ENCODE data around the gene KIAA1217. TPM values are rescaled to one million over a fixed set of nuclear protein-coding genes. Genes with fewer than 3 reads are reported as not detected.

Gene KIAA1217
- polyA plus RNA-seq, 1 of the 3 experiments (the other 2 are of a cell fraction) = 7.2 TPM

DNA sequence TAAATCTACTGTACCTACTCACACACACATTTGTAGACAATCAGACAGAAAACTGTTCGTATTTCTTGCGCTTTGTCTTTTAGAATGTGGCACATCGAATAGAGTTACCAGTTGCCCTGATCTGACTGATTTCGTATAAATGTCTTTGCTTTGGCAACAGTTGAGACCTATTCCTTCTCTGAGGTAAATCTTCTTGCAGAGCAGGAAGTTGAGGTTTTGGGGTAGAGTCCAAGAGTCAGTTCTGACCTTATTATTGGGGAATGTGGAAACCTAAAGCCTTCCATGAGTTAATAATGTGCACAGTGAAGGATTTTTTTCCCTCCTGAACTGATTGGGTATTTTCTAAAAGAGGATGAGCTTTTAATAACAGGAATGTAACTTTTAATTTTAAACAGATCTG, 135.3 kb downstream of the KIAA1217 start (continued):
- peak; percentile 81 for TF ChIP-seq MEF2A (IDR thresholded peaks at IDR 0.05; ENCODE audit: borderline replicate concordance, low read depth)
- TF ChIP-seq ELF1 (IDR thresholded peaks at IDR 0.05) = peak; percentile 51; the same call in 1 of the 2 replicates
- peak; percentile 98 for TF ChIP-seq NFIC (IDR thresholded peaks at IDR 0.05; ENCODE audit: borderline replicate concordance)
- TF ChIP-seq JUND (IDR thresholded peaks at IDR 0.05) = peak; percentile 91
- TF ChIP-seq EP300 (IDR thresholded peaks at IDR 0.05; ENCODE audit: borderline replicate concordance in 1 of 2, low read depth in 1 of 2, low read length in 1 of 2) = peak; percentile 37 to 93
- TF ChIP-seq SIN3A (IDR thresholded peaks at IDR 0.05; ENCODE audit: borderline replicate concordance, low read depth, low read length) = 0 out of 2 replicates have a peak, but pooled peaks have one; percentile 46
- no peak for TF ChIP-seq SMC3 (IDR thresholded peaks at IDR 0.05; ENCODE audit: low read depth, low read length)
- TF ChIP-seq, protein P1, sequence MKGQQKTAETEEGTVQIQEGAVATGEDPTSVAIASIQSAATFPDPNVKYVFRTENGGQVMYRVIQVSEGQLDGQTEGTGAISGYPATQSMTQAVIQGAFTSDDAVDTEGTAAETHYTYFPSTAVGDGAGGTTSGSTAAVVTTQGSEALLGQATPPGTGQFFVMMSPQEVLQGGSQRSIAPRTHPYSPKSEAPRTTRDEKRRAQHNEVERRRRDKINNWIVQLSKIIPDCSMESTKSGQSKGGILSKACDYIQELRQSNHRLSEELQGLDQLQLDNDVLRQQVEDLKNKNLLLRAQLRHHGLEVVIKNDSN (IDR thresholded peaks at IDR 0.05; ENCODE audit: borderline replicate concordance, low read depth) = no peak
- TF ChIP-seq, protein P2, sequence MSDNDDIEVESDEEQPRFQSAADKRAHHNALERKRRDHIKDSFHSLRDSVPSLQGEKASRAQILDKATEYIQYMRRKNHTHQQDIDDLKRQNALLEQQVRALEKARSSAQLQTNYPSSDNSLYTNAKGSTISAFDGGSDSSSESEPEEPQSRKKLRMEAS (IDR thresholded peaks at IDR 0.05; ENCODE audit: low read depth) = peak; percentile 24; the same call in 1 of the 2 replicates
- peak; percentile 51; the same call in 1 of the 2 replicates for TF ChIP-seq TAF1 (IDR thresholded peaks at IDR 0.05; ENCODE audit: borderline replicate concordance, low read depth, low read length)
- TF ChIP-seq, protein P3, sequence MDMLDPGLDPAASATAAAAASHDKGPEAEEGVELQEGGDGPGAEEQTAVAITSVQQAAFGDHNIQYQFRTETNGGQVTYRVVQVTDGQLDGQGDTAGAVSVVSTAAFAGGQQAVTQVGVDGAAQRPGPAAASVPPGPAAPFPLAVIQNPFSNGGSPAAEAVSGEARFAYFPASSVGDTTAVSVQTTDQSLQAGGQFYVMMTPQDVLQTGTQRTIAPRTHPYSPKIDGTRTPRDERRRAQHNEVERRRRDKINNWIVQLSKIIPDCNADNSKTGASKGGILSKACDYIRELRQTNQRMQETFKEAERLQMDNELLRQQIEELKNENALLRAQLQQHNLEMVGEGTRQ (IDR thresholded peaks at IDR 0.05; ENCODE audit: borderline replicate concordance, low read depth, low read length) = no peak
- no peak for TF ChIP-seq NRF1 (IDR thresholded peaks at IDR 0.05; ENCODE audit: low read depth, low read length)
- TF ChIP-seq, protein P4, sequence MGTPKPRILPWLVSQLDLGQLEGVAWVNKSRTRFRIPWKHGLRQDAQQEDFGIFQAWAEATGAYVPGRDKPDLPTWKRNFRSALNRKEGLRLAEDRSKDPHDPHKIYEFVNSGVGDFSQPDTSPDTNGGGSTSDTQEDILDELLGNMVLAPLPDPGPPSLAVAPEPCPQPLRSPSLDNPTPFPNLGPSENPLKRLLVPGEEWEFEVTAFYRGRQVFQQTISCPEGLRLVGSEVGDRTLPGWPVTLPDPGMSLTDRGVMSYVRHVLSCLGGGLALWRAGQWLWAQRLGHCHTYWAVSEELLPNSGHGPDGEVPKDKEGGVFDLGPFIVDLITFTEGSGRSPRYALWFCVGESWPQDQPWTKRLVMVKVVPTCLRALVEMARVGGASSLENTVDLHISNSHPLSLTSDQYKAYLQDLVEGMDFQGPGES (IDR thresholded peaks at IDR 0.05; ENCODE audit: low read depth, low read length) = no peak
- TF ChIP-seq, protein P5, sequence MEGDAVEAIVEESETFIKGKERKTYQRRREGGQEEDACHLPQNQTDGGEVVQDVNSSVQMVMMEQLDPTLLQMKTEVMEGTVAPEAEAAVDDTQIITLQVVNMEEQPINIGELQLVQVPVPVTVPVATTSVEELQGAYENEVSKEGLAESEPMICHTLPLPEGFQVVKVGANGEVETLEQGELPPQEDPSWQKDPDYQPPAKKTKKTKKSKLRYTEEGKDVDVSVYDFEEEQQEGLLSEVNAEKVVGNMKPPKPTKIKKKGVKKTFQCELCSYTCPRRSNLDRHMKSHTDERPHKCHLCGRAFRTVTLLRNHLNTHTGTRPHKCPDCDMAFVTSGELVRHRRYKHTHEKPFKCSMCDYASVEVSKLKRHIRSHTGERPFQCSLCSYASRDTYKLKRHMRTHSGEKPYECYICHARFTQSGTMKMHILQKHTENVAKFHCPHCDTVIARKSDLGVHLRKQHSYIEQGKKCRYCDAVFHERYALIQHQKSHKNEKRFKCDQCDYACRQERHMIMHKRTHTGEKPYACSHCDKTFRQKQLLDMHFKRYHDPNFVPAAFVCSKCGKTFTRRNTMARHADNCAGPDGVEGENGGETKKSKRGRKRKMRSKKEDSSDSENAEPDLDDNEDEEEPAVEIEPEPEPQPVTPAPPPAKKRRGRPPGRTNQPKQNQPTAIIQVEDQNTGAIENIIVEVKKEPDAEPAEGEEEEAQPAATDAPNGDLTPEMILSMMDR (IDR thresholded peaks at IDR 0.05) = no peak
- 0 out of 2 replicates have a peak, but pooled peaks have one; percentile 18 for TF ChIP-seq GABPA (IDR thresholded peaks at IDR 0.05; ENCODE audit: low read depth)
- peak; percentile 63; the same call in 1 of the 2 replicates for TF ChIP-seq FOSL2 (IDR thresholded peaks at IDR 0.05; ENCODE audit: borderline replicate concordance, low read depth)
- TF ChIP-seq, protein P6, sequence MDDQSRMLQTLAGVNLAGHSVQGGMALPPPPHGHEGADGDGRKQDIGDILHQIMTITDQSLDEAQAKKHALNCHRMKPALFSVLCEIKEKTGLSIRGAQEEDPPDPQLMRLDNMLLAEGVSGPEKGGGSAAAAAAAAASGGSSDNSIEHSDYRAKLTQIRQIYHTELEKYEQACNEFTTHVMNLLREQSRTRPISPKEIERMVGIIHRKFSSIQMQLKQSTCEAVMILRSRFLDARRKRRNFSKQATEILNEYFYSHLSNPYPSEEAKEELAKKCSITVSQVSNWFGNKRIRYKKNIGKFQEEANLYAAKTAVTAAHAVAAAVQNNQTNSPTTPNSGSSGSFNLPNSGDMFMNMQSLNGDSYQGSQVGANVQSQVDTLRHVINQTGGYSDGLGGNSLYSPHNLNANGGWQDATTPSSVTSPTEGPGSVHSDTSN (IDR thresholded peaks at IDR 0.05) = peak; percentile 91
- TF ChIP-seq CHD2 (IDR thresholded peaks at IDR 0.05; ENCODE audit: low read length, partially characterized antibody) = no peak
